NCI-H1092 (cell line): ENCODE results near the gene ANKRD28.

Source experiments
- DNase-seq: peaks from one replicate; lab custom pipeline; 2025; lab: John Stamatoyannopoulos, UW

ANKRD28 gene

GRCh38 chr3:15722877-15723623 is 74.7 kb downstream of the ANKRD28 start:
- no peak for DNase-seq

- DNase-seq, result no peak
These were observed 81.6 kb downstream of the ANKRD28 start for GRCh38 chr3:15716178-15716577.

- DNase-seq, result no peak
These were observed 83.3 kb downstream of the ANKRD28 start for GRCh38 chr3:15714448-15714847.

GRCh38 chr3:15713364-15713763 is 84.4 kb downstream of the ANKRD28 start:
- DNase-seq, result no peak

GRCh38 chr3:15711281-15711680 is 86.5 kb downstream of the ANKRD28 start:
- no peak for DNase-seq

GRCh38 chr3:15708882-15709677 is 88.7 kb downstream of the ANKRD28 start:
- DNase-seq, result no peak

GRCh38 chr3:15707779-15708178 is 90.0 kb downstream of the ANKRD28 start:
- DNase-seq, result no peak

GRCh38 chr3:15703346-15703745 is 94.4 kb downstream of the ANKRD28 start:
- DNase-seq, result no peak

GRCh38 chr3:15694628-15695027 is 103.2 kb downstream of the ANKRD28 start:
- DNase-seq, result no peak

- no peak for DNase-seq
These were observed 104.4 kb downstream of the ANKRD28 start for GRCh38 chr3:15693355-15693754.

- DNase-seq, result no peak
These were observed 107.0 kb downstream of the ANKRD28 start for GRCh38 chr3:15690748-15691147.

- no peak for DNase-seq
These were observed 107.5 kb downstream of the ANKRD28 start for GRCh38 chr3:15690230-15690629.

GRCh38 chr3:15685927-15686326 is 111.9 kb downstream of the ANKRD28 start:
- no peak for DNase-seq

- no peak for DNase-seq
These were observed 114.5 kb downstream of the ANKRD28 start for GRCh38 chr3:15683253-15683652.

GRCh38 chr3:15682561-15683185 is 115.1 kb downstream of the ANKRD28 start:
- no peak for DNase-seq

GRCh38 chr3:15681668-15682067 is 116.1 kb downstream of the ANKRD28 start:
- DNase-seq, result no peak

- no peak for DNase-seq
These were observed 118.5 kb downstream of the ANKRD28 start for GRCh38 chr3:15679306-15679705.

- DNase-seq, result no peak
These were observed 121.5 kb downstream of the ANKRD28 start for GRCh38 chr3:15676259-15676658.

- no peak for DNase-seq
These were observed 124.2 kb downstream of the ANKRD28 start for GRCh38 chr3:15673536-15673935.

GRCh38 chr3:15667484-15667883 is 130.3 kb downstream of the ANKRD28 start:
- DNase-seq, result no peak

- DNase-seq, result no peak
These were observed 131.5 kb downstream of the ANKRD28 start for GRCh38 chr3:15666277-15666676.

GRCh38 chr3:15665510-15666150 is 132.1 kb downstream of the ANKRD28 start:
- no peak for DNase-seq
